GM21360 (cell line): ENCODE measurements around the gene TMEM244.
"Not testable (repeated sequence)": the region's sequence is repeated elsewhere in the genome, so short reads cannot be mapped to it uniquely, and the experiment has no call there.

Experiments used
- ATAC-seq: cut with Tn5 transposase; IDR thresholded peaks from one replicate; pipeline ENCODE4 v1.9.1; 2021; ENCODE audit warnings: mild to moderate bottlenecking, moderate library complexity; ENCODE audit not compliant: unreplicated experiment

Gene TMEM244

DNA sequence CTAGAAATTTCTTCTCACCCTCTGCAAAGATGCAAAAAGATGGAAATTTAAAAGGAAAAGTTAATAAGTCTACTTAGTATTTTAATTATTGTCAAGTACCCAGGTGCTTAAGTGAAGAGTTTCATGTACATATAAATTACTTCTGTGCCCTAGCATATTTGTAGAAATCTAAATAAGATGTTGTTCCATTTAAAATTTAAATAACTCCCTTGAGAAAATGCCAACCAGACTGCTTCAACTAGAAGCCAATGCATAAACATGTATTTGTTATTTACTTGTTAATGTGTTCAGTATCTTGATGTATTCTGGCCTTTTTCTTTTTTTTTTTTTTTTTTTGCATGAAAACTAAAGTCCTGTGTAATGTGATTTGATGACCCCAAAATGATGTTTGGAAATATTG is 6.3 kb upstream of the TMEM244 start:
- ATAC-seq = no peak

GRCh38 chr6:129866688-129867087 is 5.6 kb upstream of the TMEM244 start:
- ATAC-seq = no peak

DNA sequence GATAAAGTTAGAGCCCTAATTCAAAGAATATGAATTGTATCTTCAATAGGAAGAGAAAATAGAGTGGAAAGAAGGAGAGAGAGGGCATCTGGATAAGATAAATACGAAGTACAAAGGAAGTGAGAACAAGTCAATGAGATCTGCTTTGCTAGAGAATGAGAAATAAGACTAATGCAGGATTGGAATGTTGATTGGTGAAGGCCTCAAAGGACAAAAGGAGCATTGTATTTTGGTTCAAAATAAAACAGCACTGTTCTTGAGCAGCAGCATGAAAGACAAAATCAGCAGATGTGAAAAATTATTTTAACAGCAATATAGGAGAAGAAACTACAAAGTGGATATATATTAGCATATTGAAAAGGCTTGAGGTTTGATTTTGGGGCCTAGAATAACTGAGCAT is 5.1 kb upstream of the TMEM244 start:
- ATAC-seq = no peak

GRCh38 chr6:129865013-129865412 is 3.9 kb upstream of the TMEM244 start:
- ATAC-seq = no peak

DNA sequence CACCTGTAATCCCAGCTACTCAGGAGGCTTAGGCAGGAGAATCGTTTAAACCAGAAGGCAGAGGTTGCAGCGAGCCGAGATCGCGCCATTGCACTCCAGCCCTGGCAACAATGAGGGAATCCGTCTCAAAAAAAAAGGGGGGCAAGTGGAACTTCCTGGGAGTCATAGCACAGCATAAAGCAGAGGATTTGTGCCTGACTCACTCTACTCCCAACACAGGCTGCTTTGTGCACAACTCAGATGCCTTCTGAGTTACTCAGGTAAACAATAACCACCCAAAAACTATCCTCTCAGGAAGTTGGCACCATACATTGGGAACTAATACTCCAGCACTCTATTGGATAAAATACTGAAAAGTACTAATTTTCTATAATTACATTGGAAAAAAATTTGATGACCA is 2.5 kb upstream of the TMEM244 start:
- no peak for ATAC-seq

DNA sequence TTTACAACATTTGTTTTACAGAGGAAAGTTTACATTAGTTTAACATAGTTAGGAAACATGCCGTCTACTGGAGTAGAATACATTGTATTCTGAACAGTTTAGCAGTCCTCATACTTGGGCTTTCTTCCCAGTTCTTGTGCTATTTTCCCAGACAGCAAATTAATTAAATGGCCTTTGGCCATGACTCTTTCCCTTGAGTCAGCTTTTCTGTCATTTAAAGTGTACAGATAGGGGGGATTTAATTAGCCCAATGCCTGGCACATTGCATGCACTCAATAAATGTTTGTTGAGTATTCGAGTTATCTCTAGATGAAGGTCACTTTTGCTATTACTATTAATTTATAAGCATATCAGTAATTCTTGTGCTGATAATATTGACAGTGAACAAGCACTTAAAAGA is 1.6 kb downstream of the TMEM244 start:
- no peak for ATAC-seq

DNA sequence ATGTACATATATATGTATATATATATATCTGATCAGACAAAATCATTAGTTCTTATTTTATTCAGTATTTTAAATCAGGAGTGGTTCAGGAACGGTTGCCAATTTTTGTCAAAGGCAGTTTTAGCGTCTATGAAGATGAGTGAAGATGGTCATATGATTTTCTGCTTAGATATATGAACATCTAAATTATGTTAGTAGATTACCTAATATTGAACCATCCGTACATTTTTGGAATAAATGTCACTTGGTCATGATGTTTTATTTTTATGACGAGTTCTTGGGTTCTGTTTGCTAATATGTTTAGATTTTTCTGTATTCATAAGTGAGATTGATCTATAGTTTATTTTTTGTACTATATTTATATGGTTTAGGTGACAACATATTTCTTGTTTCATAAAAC is 3.3 kb downstream of the TMEM244 start:
- ATAC-seq = no peak

GRCh38 chr6:129853996-129854711 is 7.0 kb downstream of the TMEM244 start:
- no peak for ATAC-seq

GRCh38 chr6:129852257-129852858 is 8.8 kb downstream of the TMEM244 start:
- no peak for ATAC-seq

- ATAC-seq = no peak
Observed at GRCh38 chr6:129849456-129849855, 11.7 kb downstream of the TMEM244 start.

DNA sequence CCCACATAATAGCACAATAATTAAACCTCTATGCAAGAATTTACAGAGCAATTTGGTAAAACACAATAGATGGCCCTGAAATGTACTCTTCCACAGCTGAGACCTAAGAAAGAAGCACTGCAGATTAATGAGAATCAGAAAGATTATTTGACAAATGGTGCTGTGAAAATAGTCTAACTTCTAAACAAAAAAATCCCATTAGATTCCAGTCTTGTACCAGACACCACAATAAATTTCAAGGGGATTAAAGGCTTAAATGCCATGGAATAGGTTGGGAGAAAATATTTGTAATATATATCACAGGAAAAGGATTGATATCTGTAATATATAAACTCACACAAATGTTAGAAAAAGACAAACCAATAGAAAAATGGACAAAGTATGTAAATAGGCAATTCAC is 14.4 kb downstream of the TMEM244 start:
- ATAC-seq = no peak

DNA sequence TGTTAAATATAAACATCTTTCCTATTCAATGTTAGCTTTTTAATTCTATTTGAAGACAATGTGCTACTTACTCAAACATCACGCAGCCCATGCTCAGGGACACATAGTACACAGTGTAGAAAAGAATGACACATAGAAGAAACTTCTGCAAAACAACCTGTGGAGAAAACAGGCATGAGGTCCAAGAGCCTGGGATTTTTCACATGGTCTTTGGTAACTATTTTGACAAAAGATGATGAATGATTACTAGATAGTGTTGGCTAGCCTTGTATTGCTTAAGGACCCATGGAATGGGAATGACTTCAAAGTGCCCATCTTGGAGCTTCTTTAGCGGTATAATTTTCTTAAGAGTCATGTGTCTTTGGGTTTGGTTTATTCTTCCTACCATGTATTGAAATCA is 15.4 kb downstream of the TMEM244 start:
- ATAC-seq = no peak

DNA sequence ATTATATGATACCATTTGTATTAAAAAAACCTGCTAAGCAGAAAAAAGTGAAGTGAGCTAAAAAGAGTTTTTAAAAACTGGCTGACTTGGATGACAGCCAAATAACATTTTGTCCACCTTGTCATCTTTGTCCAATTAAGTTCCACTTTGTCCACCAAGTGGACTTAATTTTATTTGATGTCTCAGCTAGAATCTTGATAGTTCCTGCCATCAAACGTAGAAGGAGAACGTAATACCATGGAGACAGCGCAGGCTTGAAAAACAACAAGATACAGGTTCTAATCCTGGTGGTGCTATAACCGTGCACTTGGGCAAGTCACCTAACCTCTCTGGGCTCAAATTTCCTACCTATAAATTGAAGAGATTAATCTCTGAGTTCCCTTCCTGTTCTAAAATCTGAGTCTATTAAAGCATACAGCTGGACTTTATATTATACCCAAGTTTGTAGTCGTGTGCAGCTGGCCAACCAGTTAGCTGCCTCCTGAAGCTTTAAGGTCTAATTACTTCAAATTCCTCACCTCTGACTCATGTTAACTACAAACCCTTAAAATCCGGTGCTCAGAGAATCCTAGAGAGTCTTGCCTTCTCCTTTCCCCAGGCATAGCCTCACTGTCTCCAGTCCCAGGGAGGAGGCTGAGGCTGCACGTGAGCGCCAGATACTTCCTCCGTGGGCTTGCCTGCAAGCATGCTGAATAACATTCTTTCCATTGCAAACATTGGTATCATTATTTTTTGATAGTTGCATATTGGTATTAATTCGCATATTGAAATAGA is 16.8 kb downstream of the TMEM244 start:
- ATAC-seq = no peak

- no peak for ATAC-seq
Observed at GRCh38 chr6:129843573-129843972, 17.5 kb downstream of the TMEM244 start.

- ATAC-seq = no peak
Observed at GRCh38 chr6:129842881-129843409, 18.2 kb downstream of the TMEM244 start.

- no peak for ATAC-seq
Observed at GRCh38 chr6:129842137-129842536, 19.0 kb downstream of the TMEM244 start.

GRCh38 chr6:129839562-129839961 is 21.6 kb downstream of the TMEM244 start:
- ATAC-seq = not testable (repeated sequence)

- no peak for ATAC-seq
Observed at GRCh38 chr6:129835691-129836090, 25.4 kb downstream of the TMEM244 start.

- ATAC-seq = no peak
Observed at GRCh38 chr6:129832299-129832698, 28.8 kb downstream of the TMEM244 start.

DNA sequence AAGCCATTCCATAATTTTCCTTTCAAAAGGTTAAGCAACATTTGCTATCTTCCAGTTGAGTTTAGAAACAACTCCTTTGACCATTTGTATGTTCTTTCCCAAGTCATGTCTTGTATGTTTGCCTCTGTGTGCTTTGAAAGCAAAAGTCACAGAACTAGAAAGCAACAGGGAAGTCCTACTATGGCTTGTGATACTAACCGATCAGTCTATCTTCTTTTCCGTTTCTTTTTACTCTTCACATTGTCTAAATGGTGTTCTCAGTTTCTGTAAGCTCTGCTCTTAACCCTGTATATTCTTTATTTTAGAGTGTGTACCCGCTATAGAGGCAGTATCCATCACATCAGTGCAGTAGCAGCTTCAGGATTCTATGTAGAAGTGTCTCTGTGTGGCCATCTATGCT is 32.9 kb downstream of the TMEM244 start:
- ATAC-seq = no peak

- ATAC-seq = no peak
Observed at GRCh38 chr6:129818251-129818650, 42.9 kb downstream of the TMEM244 start.

- no peak for ATAC-seq
Observed at GRCh38 chr6:129817821-129818220, 43.3 kb downstream of the TMEM244 start.
